Stimulated activated CD4-positive, alpha-beta T cell treated with anti-CD3 and anti-CD28 coated beads, TNF-alpha, amount 100 ng/mL, for 24 hours (primary cell): ENCODE data around the gene GIGYF2.
A peak's percentile ranks its signal among the peaks of the same experiment; 100 is the strongest.

Source experiments
- DNase-seq, 3 experiments: peaks; one replicate each; pipeline ENCODE4 v3.0.0-alpha.2; 2020; ENCODE audit warnings: low read depth in 3 of 3

Gene GIGYF2

GRCh38 chr2:232761301-232761907 lies 64.3 kb downstream of the GIGYF2 start:
- DNase-seq = peak in 2 of 3 experiments; percentile 8 to 19

DNA sequence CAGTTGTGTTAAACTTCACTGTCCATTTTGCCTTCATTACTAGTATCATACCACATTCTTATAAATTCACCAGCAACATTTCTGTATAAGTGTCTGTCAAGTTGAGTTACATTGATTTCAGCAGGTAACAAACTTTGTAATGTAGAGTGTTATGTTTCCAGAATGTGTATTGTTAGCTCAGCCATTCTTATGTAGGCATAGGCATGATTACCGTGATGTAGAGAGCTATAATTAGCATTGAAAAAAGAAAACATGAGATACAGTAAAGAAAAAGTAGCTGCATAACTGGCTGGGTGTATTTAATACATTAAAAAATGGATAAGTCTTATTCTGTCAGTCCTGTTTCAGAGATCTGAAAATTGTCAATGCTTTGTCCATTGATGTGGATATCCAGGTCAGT lies 70.7 kb downstream of the GIGYF2 start:
- DNase-seq = no peak

- no peak for DNase-seq
These were observed 73.1 kb downstream of the GIGYF2 start for GRCh38 chr2:232770207-232770606.

DNA sequence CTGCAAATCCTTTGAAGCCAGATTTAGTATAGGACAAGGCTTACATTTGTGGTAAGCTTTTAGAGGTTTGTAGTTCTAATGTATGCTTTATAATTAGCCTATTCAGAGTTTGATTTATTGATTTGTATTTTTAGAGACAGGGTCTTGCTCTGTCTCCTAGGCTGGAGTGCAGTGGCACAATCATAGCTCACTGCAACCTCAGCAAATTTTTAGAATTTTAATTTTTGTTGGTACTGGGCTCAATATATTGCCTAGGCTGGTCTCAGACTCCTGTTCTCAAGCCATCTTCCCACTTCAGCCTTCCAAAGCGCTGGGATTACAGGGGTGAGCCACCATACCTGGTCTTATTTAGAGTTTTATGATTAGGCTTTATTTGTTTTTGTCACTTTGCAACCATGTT lies 74.7 kb downstream of the GIGYF2 start:
- no peak for DNase-seq

- DNase-seq = no peak
These were observed 75.4 kb downstream of the GIGYF2 start for GRCh38 chr2:232772531-232772930.

DNA sequence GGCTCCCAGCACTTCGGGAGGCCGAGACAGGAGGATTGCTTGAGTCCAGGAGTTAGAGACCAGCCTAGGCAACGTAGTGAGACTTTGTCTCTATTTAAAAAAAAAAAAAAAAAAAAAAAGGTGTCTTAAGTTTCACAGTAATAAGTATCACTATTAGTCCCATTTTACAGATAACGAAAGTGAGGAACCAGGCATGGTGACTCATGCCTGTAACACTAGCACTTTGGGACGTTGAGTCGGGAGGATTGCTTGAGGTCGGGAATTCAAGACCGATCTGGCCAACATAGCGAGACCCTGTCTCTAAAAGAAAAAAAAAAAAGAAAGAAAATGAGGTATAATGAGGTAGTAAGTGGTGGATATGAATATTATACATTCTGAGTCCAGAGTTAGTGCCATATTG lies 76.7 kb downstream of the GIGYF2 start:
- DNase-seq = no peak

DNA sequence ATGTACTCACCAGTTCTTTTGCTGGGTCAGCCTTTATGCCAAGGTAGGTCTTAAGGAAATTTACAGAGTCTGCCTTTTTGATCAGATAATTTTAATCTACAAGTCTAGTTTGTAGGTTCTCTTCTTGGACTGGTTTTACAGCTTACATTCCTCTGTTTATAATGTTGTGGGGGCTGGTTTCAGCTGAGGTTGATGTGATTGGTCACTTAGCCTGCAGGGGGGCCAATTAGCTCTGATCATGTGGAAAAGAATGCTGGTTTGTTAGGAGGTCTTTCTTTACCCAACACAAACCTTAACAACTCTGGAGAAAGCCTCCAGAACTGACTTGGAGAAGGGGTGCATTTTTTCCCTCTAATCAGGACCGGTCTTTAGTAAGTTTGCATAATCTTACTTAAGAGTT lies 79.3 kb downstream of the GIGYF2 start, which contains the start of gene KCNJ13:
Gene KCNJ13 (minus strand): TSS at position 131 of the 400 bp plus-strand sequence. CDS start 5,203 bp downstream, outside the sequence.
- no peak for DNase-seq

- no peak for DNase-seq
These were observed 80.1 kb downstream of the GIGYF2 start for GRCh38 chr2:232777276-232777675.

GRCh38 chr2:232779465-232779864 lies 82.3 kb downstream of the GIGYF2 start:
- DNase-seq = no peak

DNA sequence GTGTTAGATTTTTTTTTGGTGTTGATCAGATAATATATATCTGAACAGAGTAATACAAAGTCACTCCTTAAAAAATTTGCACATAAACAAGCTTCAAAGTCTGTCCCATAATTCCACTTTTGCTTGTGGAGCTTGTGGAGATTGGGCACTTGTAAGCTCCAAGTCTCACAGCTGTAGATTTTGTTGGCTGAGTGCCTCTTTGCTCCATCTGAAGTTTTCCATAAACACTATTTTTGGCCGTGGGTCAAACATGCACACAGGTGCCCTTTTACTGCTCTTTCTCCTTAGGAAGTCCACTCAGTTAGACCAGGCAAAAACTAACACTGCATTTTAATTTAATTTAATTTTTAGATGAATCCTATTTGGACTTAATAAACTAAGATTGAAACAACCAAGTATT lies 82.8 kb downstream of the GIGYF2 start:
- no peak for DNase-seq

GRCh38 chr2:232781765-232782164 lies 84.6 kb downstream of the GIGYF2 start:
- peak; percentile 8 to 19 (median 8) for DNase-seq

GRCh38 chr2:232783278-232783677 lies 86.1 kb downstream of the GIGYF2 start:
- DNase-seq = no peak

GRCh38 chr2:232787806-232788205 lies 90.7 kb downstream of the GIGYF2 start:
- no peak for DNase-seq

DNA sequence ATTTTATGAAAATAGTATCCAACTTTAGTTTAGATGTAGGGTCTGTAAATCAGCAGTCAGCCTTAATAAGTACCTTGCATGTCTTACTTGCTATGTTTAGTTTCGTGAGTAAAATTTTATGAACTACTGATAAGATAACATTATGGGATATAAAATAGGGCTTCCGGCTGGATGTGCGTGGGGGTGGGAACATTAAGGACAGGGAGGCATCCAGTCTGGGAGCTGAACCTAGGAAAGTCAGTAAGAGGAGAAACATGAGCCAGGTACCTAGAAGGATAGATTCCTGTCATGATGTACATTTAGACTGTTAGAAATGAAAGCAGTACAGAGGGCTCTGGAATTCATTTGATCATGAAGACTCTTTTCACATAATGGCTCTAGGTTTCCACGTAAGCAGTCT lies 92.0 kb downstream of the GIGYF2 start:
- DNase-seq = no peak

GRCh38 chr2:232791518-232791917 lies 94.4 kb downstream of the GIGYF2 start:
- DNase-seq = no peak

DNA sequence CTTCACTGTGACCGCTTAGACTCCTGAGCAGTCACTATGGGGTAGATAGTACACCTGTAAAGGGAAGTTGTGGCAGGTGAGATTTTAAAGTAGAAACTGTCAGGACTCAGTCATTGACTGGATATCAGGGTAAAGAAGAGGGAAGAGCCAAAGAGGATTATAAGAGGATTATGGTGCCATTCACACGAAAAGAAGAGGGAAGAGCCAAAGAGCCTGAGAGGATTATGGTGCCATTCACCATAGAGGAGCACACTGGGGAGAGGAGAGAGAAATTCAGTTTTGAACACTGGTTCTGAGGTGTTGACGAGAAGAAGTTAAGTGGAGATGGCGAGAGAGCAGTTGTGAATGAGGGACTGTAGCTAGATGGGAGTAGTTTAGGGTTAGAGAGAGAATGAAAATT lies 96.1 kb downstream of the GIGYF2 start:
- no peak for DNase-seq

DNA sequence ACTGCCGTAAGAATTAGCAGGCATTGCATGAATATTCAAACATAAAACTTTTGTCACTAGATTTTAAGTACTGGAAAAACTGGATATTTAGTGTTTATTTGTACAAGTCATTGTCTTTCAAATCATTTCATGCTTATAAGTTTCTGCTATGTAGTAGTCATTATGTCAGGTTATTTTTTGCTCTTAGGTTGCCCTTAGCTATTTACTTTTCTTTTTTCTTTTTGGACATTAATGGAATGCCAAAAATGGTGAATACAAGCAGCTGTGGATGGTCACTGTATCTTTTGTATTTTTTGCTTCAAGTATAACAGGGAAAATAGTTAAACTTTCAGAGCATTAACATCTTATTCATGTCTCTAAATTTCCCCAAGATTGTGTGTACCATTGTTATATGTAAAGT lies 97.8 kb downstream of the GIGYF2 start:
- DNase-seq = no peak

GRCh38 chr2:232795920-232796319 lies 98.8 kb downstream of the GIGYF2 start:
- no peak for DNase-seq

DNA sequence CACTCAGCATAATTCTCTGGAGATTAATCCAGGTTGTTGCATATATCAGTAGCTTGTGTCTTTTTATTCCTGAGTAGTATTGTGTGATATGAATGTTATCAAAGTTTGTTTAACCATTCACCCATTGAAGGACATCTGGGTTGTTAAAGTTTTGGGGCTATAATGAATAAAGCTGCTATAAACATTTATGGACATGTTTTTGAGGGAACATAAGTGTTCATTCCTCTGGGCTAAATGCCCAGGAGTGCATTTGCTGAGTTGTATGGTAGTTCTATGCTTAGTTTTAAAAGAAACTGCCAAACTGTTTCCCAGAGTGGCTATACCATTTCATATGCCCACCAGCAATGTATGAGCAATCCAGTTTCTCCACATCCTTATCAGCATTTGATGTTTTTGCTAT lies 101.1 kb downstream of the GIGYF2 start:
- DNase-seq = no peak

DNA sequence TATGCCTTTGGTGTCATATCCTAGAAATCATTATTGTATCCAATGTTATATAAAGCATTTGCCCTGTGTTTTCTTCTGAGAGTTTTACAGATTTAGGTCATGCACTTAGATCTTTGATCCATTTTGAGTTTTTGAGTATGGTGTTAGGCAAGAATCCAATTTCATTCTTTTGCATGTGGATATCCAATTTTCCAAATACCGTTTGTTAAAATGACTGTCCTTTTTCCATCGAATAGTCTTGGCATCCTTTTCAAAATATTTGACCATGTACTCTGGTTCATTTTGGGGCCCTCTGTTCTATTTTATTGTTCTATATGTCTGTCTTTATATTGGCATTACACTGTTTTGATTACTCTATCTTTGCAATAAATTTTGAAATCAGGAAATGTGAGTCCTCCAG lies 103.0 kb downstream of the GIGYF2 start:
- no peak for DNase-seq

DNA sequence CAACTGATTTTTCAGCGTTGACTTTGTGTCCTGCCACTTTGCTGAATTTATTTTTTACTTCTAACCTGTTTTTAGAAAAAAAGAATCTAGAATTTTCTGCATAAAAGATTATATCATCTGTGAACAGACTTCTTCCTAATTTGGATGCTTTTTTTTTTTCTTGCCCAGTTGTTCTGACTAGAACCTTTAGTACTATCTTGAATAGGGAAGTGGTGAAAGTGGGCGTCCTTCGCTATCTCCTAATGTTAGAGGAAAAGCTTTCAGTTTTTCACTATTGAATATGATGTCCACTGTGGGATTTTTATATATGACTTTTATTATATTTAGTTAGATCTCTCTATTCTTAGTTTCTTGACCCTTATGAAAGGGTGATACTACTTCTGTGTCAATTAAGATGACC lies 105.0 kb downstream of the GIGYF2 start:
- no peak for DNase-seq

DNA sequence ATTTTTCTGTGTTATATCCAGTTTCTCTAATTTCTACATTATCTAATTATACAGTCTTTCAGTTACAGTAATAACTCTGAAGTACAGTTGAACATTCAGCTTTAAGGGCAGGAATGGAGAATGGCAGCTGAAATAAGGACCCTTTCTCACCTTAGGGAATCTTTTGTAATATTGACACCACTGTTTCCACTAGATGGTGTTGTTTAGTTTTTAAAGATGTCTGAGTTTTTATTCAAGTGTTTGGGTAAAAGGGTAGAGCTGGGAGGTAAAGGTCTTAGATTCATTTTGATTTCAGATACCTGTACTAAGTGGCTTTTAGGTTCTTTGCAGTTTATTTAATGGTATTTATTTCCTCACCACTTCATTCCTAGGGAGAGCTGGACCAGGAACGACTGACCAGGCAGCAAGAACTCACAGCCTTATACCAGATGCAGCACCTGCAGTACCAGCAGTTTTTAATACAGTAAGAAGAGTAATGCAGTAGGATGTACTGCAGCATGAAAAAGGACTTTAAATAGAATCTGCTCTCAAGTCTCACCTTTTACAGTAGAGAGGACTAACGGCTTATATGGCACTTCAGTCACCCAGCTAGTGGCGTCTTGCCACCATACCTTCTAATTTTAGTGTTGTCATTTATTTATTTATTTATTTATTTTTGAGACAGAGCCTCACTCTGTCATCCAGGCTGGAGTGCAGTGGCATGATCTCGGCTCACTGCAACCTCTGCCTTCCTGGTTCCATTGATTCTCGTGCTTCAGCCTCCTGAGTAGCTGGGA lies 112.4 kb downstream of the GIGYF2 start:
- DNase-seq = no peak

DNA sequence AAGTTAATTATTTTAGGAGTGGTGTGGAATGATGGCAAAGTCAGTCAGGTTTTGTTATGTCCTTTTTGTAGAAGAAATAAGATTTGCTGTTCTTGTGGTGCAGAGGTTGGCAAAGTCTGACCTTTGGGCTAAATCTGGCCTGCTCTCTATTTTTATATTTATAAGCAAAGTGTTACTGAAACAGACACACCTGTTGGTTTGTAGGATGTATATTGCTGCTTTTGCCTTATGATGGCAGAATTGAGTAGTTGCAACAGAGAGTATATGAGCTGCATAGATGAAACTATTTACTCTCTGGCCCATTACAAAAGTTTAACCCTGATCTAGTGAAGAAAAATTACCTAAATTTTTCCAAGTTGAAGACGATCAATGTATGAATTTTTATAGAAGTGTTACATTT lies 113.3 kb downstream of the GIGYF2 start:
- DNase-seq = no peak

DNA sequence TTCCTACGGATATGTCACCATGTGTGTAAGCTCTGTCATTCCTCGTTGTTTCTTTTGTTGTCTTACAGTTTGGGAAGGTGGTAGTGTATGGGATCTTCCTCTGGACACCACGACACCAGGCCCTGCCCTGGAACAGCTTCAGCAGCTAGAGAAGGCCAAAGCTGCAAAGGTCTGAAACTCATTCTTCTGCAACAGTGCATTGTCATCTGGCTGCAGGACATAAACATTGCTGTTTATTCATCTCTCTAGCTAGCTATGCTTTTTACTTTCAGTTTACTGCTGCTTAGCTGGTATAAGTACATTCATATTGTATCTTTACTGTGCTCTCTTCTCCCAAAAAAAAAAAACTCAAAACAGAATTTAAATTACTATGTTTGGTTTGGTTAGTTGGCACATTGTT lies 118.4 kb downstream of the GIGYF2 start:
- DNase-seq = no peak
